NCI-H1694 treated with DMSO at 0.1 percent for 48 hours (cell line): Measurements from ENCODE around the gene AMOTL2.

Experiments used
- DNase-seq: peaks from one replicate; lab custom pipeline; 2025; lab: John Stamatoyannopoulos, UW

The AMOTL2 gene

DNA sequence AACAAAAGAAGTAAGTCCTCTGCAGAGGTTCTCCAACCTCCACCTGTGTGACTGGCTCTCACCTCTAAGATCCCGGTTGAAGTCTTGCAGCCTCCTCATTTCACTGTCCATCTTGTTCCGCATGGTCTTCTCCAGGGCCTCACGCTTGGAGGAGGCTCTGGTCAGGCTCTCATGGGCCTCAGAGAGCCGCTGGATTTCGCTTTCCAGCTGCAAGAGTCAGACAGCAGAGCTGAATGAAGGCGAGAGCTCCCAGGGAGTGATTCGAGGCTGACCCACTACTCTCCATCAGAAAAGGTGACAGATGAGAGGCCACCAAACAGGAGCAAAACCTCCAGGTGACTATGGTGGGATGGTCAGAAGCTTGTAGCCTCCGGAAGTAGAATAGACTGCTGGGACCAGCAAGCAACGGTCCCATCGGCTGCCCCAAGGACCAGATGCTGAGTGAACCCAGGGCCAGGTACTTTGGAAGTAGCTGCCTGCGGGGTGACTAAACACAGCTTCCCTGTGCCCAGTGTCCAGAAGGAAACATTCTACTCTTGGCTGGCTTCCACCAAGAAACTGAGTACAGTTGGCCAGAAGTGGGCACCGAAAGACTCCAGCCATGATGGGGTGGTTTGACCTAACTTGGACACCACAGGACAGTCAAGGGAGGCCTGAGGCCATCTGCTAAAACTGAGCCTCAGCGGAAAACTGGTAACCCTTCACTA lies 7.9 kb downstream of the AMOTL2 start:
- no peak for DNase-seq

DNA sequence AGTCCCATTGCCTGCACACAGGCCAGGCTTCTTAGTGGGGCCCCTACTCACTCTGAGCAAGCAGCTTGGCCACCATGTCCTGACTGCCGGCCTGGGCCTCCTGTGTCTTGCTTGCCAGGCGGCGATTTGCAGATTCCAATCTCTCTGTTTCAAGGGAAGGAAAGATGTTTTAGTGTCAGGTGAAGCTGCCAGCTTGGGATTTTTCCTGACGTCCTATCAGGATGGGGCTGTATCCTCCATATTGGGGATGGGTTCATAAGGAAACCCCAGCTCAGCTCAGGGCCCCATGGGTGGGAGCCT lies 8.5 kb downstream of the AMOTL2 start:
- no peak for DNase-seq

DNA sequence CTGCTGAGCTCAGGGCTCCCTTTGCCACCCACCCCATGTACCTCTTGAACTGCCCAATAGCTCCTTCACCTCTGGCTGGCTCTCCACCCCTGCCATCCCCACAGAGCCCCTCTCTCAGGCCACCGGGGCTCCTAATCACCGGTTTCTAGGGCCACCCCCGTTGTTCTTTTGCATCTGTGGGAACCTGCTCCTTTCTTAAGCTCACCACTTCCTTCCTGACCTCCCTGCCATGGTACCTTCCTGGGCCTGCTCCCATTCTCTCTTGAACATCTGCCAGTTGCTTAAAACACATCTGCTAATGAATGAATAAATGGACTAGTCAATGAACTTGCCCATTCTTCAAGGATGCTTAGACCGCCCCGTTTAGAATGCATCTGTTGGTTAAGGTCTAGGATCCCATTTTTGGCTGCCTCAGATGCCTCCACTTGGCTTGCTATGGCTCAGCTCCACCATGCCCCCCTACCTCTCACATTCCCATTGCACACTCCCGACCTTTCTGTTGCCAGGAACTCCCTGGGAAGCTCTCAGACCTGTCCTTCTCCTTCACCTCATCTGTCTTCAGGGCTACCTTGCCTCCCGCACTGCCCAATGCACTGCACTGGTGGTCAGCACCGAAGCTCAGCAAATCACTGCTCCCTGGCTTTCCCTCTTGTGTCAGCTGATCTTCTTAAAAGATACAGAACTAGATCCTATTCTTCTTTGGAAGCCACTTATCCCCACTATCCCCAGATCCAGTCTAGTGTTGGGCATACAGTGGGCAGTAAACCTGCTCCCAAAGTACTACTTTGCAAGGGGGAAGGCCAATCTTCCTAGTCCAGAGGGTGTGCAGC lies 9.1 kb downstream of the AMOTL2 start:
- DNase-seq = no peak

DNA sequence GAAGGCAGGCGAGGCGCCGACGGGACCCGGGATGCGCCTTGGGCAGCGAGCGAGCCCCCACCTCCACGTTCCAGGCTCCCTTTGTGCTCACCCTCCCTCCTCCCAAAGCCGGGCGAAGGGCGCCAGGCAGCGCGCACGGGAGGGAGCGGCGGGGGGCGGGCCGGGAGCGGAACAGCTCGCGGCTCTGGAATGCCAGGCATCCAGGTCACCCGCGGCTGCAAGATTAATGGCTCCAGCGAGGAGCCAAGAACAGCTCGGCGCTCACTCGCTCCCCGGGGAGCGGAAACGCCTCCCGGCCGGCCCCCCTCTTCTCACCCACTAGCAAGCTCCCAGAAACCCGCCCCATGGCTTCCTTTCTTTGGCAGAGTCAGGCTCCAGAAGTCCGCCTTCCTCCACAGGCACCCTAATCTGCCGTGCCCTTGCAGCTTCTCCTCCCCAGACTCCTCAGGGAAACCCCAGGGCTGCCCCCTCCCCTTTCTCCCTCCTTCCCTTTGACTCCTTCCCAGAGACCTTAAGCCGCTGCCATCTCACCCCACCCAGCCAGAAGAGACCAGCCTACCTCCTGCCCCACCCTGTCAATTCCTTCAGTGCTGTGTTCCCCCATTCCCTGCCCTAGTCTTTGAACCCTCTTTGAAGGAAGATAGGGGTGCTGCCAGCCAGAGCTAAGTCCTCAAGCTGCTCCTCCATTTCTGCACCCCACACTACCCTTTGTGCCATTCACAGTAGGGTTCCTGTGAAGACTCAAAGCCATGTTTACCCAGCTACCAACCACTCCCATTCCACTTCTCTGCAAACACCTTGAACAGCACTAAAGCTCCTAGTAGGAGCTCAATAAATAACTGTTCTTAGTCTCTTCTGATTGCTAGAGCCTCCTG lies 9.9 kb downstream of the AMOTL2 start:
- DNase-seq = no peak

DNA sequence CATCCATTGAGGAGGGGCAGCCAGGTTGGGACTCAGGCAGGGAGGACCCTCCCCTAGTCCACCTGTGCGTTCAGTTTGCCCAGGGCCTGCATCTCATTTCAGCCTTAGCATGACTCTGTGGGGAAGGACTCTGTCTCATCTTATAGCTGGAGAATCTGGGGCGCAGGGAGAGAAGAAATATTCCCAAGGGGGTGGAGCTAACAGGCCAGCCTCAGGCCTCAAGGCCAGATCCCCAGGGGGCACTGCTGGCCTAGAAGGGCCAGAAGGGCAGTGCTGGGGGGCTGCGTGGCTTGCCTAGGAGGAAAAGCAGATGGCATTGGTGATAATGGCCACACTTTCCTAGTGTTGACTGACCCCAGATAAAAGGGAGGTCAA lies 10.9 kb downstream of the AMOTL2 start:
- no peak for DNase-seq

DNA sequence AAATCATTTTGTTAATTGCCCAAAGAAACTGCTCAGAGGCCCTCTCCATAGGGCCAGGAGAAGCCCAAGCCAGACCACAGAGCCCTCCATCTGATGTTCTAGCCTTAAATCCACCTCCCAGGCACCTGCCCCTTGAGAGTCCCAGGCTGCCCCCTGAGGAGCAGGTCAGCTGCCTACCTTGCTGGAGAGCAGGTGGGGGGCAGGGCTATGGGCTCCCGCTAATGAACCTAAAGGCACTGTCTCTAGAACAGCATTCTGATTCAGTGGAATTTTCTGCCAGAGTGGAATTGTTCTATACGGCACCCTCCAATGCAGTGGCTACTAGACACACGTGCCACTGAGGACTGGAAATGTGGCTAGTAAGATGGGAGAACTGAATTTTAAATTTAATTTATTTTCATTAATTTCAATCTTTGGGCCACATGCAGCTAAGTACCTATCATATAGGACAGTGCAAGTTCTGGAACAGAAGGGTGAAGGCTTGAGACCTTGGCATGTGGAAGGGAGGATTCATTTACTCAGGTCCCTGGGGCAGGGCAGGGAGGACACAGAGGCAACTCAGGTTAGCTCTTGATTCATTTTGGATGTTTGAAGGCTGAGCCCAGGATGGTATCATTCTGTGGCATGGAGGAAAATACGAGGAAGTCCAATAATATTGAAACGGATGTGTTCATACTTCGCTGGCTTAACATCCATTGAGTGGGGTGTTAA lies 11.4 kb downstream of the AMOTL2 start:
- DNase-seq = no peak

DNA sequence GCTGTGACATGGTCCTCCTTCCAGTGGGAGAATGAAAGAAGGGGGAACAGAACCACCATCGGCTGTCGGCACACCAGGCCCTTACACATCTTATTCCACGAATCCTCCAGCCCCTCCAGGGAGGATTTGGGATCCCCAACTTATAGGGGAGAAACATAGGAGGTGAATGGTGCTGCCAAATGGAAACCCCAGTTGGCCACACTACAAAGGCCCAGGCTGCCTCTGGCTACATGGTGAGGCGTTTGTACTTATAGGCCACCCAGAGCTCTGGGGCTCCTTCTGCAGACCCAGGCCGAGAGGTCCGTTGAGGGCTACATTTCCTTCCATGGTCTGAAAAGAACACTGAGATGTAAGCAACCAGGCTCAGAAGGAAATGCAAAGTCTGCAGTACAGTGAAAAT lies 12.0 kb downstream of the AMOTL2 start:
- no peak for DNase-seq

DNA sequence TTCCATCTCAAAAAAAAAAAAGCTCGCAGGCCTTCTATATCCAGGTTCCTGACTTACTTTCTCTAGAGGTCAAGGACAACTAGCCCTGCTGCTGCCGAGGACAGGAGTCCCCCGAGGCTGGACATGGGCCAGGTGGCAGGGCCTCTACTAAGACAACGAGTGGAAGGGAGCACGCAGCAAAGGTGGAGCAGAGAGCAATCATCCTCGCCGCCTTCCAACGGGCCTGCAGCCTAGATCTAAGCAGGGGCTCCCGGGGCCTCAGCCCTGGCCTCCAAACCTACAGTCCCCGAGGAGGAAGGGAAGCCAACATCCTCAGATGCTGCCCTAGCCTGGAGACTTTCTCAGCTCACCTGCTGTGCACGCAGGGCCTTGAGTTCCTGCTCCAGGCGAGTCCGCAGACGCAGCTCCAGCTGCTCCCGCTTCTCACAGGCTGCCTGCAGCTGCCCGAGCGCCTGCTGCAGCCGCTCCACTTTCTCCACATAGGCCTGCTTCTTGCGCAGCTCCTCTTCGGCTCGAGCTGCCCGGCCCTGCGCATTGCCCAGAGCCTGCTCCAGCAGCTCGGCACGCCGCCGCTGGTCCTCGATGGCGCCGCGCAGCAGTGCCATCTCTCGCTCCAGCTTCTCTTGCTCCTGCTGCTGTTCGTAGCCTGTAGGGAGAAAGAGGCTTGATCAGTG lies 12.9 kb downstream of the AMOTL2 start:
- DNase-seq = no peak

DNA sequence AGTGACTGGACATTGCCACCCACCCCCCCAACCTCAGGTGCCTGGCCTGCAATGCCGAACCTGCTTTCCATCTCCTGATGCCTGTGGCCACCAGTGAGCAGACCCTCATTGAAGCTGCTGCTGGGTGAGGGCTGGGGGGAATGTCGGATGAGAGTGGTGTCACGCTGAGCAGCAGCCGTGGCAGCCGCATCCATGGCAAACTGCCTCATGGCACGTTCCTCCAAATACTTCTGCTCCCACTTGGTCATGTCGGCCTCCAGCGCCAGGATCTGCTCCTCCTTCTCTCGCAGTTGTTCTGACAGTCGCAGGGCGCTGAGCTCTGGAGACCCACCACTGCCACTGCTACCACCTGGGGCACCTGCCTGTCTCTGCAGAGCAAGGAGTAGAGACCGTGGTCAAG lies 14.2 kb downstream of the AMOTL2 start:
- no peak for DNase-seq

DNA sequence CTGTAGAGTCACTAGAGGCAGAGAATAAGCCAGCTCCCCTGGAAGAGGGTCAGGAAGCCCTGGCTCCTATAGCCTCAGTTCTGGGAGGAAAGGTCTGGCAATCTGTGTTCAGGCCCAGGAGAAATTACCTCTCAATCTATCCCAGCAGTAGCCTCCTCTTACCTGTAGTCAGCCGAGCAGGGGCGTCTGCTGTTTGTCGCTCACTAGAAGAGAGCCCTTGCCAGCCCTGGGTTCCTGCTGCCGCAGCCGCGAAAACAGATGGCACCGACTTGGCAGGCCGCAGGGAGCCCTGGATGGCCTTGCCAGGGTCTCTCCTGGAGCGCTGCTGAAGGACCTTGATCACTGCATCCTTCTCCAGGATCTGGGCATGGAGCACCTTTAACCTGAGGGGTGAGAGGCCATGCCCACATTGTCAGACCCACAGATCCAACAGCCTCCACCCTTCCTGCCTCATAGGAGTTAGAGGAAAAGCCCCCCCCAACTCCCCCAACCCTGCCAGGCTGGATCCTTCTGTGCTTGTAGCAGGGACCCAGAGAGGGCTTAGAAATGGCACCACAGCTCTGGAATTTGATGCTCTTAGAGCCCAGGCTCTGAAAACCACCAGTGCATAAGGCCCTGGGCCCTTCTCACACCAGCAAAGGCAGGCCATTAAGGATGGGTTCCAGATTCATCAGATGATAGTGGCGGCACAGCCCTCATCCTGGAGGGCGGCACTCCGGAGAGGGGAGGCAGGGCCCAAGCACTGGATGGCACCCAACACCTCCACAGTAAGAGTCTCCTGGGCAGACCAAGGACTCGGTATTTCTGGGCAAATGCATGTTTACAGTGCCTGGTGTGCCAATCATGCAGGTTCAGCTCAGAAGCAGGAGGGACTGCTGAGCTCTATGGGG lies 14.9 kb downstream of the AMOTL2 start:
- peak; percentile 62 for DNase-seq

DNA sequence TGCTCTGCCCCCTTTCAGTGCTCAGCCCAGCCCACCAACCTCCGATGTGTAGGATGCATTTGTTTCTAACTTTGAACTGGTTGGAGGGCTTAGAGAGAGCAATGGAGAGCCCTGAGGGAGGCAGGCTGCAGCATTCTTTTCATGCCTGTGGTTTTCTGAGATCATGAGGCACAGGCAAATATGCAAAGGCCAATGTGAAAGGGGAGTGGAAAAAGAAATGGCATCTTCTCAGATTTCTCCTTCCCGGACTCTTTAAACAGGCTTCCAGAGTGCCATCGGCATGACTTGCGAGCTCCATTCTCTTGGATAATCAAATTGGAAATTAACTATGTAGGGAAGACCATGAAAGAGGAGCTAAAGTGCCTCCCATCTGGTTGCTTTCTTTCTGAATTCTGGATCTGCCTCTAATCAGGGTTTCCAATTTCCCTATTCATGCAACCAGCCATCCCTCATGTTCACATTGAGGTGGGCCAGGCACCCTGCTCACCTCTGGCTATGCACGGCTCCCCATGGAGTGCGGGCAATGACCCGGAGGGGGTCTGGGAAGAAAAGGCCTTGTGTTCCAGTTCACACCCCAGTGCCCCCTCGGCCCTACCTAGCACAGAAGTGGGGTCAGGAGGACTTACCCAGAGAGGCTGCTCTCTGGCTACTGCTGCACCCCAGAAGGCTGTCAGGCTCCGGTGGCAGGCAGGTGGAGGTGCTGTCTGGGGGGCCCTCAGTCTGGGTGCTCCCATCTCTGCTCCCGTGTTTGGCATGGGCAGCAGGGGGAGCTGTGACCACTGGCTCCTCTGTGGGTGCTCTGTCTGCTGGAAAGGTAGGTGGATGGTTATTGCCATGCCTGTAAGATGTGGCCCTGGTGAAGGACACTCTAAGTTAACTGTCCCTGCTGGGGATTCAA lies 16.1 kb downstream of the AMOTL2 start:
- DNase-seq = no peak

DNA sequence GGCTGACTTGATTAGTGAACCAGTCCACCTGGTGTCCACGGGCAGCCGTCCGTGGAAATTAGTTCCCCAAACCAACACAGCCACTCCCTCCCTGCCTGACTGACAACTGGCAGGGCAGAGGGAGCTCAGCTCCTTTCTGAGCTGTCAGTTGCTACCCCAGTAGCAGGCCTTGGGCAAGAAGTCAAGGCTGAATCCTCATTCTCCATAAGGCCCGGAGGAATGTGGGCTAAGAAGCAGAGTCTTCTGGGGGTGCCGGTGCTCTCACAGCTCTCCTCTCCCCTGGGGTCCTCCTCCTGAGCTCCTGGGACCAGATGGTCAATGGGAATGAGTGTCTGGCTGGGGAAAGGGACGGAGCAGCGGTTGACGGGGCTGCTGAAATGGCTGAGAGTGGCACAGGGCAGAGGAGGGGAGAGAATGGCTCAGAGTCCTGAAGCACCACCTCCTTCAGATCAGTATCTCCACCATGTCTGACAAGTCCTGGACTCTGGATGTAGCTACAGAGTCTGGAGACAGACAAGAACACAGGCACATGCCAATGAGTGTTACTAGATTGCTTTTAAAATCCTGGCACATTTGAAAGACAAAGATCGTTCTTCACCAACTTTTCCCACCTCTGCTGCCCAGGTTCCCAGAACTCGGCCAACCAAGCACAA lies 16.9 kb downstream of the AMOTL2 start:
- DNase-seq = no peak

DNA sequence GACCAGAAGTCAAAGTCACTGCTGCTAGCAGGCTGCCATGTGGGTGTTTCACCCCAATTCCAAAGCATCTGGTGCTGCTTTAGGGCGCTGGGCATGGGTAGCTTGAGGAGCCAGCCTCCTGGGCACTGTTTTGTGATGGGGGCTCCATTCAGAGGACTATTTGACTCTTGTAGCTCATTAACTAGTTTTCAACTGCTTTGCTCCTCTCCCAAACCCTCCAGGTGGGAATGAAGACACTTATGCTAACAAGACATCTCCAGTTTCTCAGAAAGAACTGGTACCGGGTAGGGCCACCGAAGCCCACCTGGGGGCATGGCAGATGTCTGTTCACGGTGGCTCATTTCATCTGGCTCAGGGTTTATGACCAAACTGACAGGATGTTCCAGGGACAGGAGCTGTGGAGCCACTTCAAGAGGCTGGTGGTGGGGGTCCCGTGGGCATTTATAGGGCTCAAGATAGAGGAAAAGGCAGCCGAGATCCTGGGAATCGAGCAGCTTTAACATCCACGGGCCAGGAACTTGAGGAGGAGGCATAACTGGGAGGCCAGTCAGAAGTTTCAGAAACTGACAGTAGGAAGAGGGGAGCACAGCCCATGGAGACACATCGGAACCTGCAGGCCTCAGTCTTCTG lies 17.7 kb downstream of the AMOTL2 start:
- DNase-seq = no peak

DNA sequence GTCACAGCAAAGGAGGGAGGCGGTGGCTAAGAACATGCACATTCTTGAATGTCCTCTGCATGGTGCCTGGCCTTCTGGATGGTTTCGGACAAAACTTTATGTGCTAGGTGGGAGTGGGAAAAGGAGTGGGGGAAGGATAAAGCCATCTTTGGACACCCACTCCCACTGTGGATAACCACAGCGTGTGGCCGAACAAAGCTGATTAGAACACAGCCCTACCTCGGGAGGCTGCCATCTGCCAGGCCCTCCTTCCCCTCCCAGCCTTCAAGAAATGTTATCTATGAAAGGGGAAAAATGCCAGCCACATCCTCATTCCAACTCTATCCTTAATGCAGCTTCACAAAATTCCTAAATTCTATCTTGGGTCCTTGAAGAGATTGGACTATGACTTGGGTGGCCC lies 18.8 kb downstream of the AMOTL2 start:
- no peak for DNase-seq

DNA sequence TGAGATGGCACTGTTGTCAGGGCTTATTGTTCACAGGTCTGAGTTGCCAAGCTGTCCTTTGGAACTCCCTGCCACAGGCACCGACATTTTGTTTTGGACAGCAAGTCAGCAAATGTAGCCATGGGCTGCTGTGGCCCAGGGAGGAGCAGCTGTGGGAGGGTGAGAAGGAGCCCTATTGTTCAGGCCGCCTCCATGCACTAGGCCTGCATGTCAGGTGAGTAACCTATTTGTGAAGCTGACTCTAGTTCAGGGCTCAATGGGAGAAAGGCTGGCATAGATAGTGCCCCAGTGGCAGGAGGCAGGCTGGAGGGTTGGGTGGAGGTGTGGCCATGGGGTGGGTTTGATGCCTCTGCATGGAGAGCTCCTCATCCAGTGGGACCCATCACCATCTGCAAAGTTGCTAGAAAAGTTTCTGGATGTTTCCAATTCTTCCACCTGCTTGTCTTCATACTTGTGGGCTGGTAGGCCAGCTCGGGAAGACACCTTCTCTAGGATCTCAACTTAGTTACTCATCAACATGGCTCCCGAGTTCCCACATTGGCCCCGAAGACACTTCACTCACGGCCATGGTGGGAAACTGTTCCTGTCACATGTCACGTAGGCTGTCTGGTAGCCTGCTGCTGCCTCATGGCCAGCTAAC lies 19.5 kb downstream of the AMOTL2 start:
- DNase-seq = no peak

DNA sequence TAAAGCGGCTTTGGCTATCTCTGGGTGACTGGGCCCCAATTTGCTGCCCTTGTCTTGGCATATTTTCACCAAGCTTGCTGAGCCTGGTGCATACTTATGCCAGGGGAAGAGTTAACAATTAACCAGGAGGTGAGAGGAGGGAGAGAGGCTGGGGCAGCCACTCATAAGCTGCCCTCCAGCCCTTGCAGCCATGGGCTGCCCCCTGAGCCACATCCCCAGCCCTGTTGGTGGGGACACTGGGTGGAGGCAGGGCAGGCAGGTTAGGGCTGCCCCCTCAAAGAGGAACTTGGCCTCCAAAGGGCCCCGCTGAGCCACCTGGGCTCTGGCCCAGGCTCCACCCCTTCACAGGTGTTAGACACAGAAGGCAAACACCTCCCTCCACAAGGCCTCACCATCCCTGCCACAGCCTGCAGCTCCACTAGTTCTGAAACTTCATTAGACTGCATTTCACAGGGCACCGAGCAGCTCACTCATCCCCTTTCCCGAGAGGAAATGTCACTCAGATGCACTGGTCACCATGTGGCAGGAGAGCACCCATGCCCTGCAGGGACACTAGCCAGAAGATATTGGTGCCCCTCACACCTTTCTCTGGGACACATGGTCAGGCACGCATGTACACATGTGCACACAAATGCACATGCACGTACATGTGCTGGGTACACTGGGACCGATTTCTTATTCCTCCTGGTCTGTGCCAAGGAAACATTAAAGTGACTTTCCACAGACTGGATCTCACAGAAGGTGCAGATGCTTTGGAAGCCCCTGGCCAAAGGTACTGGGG lies 20.2 kb downstream of the AMOTL2 start:
- no peak for DNase-seq

DNA sequence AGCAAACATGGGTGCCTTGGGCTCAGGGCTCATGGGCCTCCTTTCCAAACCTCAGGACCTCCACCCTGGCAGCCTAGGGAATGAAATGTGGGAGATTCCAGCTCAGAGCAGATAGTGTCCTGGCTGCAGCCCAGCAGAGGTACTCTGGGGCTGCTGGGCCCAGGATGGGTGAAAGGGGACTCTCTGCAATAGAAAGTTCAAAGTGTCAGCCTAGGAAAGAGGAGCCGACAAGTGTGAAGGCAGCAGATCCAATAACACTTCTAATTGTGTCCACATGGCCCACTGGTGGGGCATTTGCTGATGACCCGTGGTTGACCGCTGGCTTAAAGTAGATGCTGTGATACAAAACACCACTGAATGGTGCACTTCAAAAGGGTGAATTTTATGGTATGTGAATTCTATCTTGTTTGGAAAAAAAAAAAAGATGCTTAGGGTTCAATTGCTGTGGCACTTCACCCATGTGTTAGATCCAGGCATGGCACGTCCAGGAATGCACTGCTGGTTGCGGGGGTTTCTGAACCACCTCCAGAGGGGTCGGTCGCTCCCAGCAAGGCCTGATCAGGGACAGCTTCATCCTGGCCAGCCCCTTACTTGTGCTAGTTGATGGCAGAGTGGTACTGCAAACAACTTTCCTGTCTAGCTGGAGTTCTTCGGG lies 20.9 kb downstream of the AMOTL2 start:
- DNase-seq = no peak
